Stomach (tissue), 9 donors: ENCODE data around the gene LRCH1. TPM values are rescaled to one million over a fixed set of nuclear protein-coding genes. Genes with fewer than 3 reads are reported as not detected.

Experiments
- DNase-seq, 2 donors: peaks; one replicate each; pipeline versions ENCODE4 v3.0.0 to v3.0.0-alpha.2; 2013 to 2019
- H3K27ac ChIP-seq, 5 donors: fragments of 200-600 bp in 4 of 5; sonication (generic) in 4 of 5; one replicate each; pipeline ENCODE4 v1.5.1; 2013 to 2019; ENCODE audit warnings: mild to moderate bottlenecking in 1 of 5, moderate library complexity in 1 of 5
- H3K27me3 ChIP-seq, 3 donors: fragments of 200-600 bp; sonication (generic); one replicate each; pipeline ENCODE4 v1.5.1; 2017 to 2019; ENCODE audit warnings: mixed run types in 1 of 3
- H3K36me3 ChIP-seq, 4 donors: fragments of 200-600 bp; sonication (generic); 1 replicate in 3 of 4; 2 replicates in 1 of 4; pipeline ENCODE4 v1.5.1; 2016 to 2019
- H3K4me1 ChIP-seq, 4 donors: fragments of 200-600 bp; sonication (generic); one replicate each; pipeline ENCODE4 v1.5.1; 2016 to 2019
- H3K4me3 ChIP-seq, 4 donors: fragments of 200-600 bp; sonication (generic) in 3 of 4; one replicate each; pipeline ENCODE4 v1.5.1; 2016 to 2019; ENCODE audit warnings: mild to moderate bottlenecking in 1 of 4
- H3K9me3 ChIP-seq, 4 donors: fragments of 200-600 bp; sonication (generic); one replicate each; pipeline ENCODE4 v1.5.1; 2016 to 2019
- EP300 ChIP-seq: sonication (generic); formaldehyde crosslinking; IDR thresholded peaks from one replicate; pipeline ENCODE4 v1.6.1; 2017; ENCODE audit warnings: antibody characterized with exemption
- POLR2A ChIP-seq, 4 donors: fragments of 450-650 bp; IDR thresholded peaks; one replicate each; pipeline ENCODE4 v1.6.1; 2016; ENCODE audit warnings: antibody characterized with exemption in 4 of 4, control low read depth in 2 of 4, mild to moderate bottlenecking in 1 of 4, moderate library complexity in 1 of 4
- POLR2AphosphoS5 ChIP-seq, 3 donors: sonication (generic); formaldehyde crosslinking; IDR thresholded peaks; one replicate each; pipeline ENCODE4 v1.6.1; 2016; ENCODE audit warnings: antibody characterized with exemption in 3 of 3
- WGBS, 5 donors: extraction: QIAGEN DNeasy Blood & Tissue Kit in 3 of 5; methylation state at CpG; one replicate each; pipeline versions ENCODE4 v1.1.5 to v1.1.7; 2013 to 2018; 5-methylcytosine and 5-hydroxymethylcytosine counted together
- intact Hi-C: fragments of 100-400 bp; cut with DNase I; formaldehyde crosslinking; loops from one replicate; pipeline ENCODE4 v1.15.1; 2023; ENCODE audit warnings: low total_unique reads
- polyA plus RNA-seq, 3 donors: library from polyadenylated mRNA; stranded (reverse); fragments of 200-250 nt; gene quantifications; one replicate each; pipeline ENCODE4 v1.2.3, GENCODE V29; 2013
- total RNA-seq, 5 donors: library from RNA; depleted of rRNA; stranded (reverse); fragments of >200 nt; gene quantifications; one replicate each; pipeline versions ENCODE4 v1.1.0 to v1.2.3, GENCODE V29; 2014 to 2016
- TF ChIP-seq, protein P1 (sequence below), 7 experiments: fragments of 450-650 bp in 4 of 7; fragments of 200-600 bp in 3 of 7; sonication (generic) in 3 of 7; IDR thresholded peaks; one replicate each; pipeline ENCODE4 v1.5.1; 2016 to 2019; ENCODE audit warnings: antibody characterized with exemption in 7 of 7, control low read depth in 2 of 7, mild to moderate bottlenecking in 1 of 7
- donor health status: healthy with polysubstance abuse.
- donor health status: Bipolar disorder and iron deficiency.
- donor health status: healthy.

Gene LRCH1
- total and polyA plus RNA-seq, 8 donors: 5.4 to 70.6 (median 19.4) TPM

DNA sequence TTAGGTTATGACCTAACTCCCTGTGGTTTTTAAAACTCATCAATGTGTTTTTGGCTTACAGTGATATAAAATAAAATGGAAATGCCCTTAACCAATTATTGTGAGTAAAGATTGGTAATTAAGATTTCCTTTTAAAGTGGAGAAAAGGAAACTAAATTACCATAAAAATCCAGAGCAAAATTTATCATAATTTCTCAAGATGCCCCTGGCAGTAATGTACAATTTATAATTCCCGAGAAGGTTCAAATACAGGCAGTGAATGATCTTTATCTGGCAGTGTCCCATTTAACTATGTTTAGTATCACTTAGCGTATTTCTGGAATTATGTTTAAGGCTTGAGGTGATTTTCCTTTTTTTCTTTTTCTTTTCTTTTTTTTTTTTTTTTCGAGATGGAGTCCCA lies 182.5 kb downstream of the LRCH1 start:
- no peak for DNase-seq
- intact Hi-C loops: no loop called here
- TF ChIP-seq POLR2AphosphoS5 (IDR thresholded peaks at IDR 0.05): no peak
- TF ChIP-seq, protein P1, sequence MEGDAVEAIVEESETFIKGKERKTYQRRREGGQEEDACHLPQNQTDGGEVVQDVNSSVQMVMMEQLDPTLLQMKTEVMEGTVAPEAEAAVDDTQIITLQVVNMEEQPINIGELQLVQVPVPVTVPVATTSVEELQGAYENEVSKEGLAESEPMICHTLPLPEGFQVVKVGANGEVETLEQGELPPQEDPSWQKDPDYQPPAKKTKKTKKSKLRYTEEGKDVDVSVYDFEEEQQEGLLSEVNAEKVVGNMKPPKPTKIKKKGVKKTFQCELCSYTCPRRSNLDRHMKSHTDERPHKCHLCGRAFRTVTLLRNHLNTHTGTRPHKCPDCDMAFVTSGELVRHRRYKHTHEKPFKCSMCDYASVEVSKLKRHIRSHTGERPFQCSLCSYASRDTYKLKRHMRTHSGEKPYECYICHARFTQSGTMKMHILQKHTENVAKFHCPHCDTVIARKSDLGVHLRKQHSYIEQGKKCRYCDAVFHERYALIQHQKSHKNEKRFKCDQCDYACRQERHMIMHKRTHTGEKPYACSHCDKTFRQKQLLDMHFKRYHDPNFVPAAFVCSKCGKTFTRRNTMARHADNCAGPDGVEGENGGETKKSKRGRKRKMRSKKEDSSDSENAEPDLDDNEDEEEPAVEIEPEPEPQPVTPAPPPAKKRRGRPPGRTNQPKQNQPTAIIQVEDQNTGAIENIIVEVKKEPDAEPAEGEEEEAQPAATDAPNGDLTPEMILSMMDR (IDR thresholded peaks at IDR 0.05): no peak
- TF ChIP-seq EP300: no peak
- TF ChIP-seq POLR2A (IDR thresholded peaks at IDR 0.05): no peak
- no peak overlapping the region for H3K4me3 ChIP-seq
- no peaks in the 10 kb centered on the region for H3K9me3 ChIP-seq
- no peaks in the 10 kb centered on the region for H3K4me1 ChIP-seq
- H3K27me3 ChIP-seq: no peaks in the 10 kb centered on the region
- WGBS, 5 donors: 79 to 99% (median 92%) methylated on average over 3 of the region's 3 CpGs
- no peak overlapping the region for H3K27ac ChIP-seq
- peaks cover 3 to 94% (median 88%) of the 10 kb centered on the region in 4 donors for H3K36me3 ChIP-seq

DNA sequence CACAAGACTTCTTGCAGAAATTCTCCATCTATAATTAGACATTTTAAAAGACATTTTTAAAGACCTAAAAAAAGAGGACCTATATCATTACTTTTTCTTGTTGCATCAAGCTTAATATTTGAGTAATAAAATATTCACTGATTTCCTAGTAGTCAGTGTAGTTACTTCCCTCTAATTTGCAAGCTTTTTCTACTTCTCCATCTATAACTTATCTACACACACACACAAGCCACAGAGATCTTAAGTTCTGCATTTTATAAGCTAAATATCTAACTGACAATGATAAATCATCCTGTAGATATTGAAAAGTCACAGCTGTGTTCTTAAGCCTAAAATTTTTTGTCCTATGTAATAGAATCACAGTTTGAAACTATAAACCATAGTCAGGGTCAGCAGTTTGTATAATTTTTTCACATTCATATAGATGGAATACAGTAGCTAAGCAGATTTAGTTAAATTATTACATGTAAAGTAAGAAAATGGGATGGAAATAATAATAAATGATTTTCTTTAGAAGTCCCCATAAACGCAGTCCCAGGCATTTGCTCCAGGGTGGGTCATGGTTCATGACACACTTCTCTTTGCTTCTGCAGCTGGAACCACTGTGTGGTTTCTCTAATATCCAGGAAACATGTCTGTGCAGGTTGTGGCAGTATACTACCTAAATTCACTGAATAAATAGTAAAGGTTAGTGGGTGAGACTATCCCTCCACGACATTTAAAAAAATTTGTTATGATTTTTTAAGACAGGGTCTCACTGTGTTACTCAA lies 183.8 kb downstream of the LRCH1 start:
- H3K27me3 ChIP-seq: no peaks in the 10 kb centered on the region
- no peaks in the 10 kb centered on the region for H3K4me1 ChIP-seq
- TF ChIP-seq POLR2AphosphoS5 (IDR thresholded peaks at IDR 0.05) (no peak), EP300 (no peak), POLR2A (IDR thresholded peaks at IDR 0.05) (no peak)
- TF ChIP-seq, protein P1 (IDR thresholded peaks at IDR 0.05): no peak
- no peaks in the 10 kb centered on the region for H3K9me3 ChIP-seq
- no peak overlapping the region for H3K27ac ChIP-seq
- DNase-seq: no peak
- intact Hi-C loops: no loop called here
- H3K36me3 ChIP-seq: peaks cover 9 to 92% (median 84%) of the 10 kb centered on the region in 4 donors
- H3K4me3 ChIP-seq: no peak overlapping the region
- WGBS, 5 donors: 68 to 81% (median 76%) methylated on average over 2 of the region's 2 CpGs

DNA sequence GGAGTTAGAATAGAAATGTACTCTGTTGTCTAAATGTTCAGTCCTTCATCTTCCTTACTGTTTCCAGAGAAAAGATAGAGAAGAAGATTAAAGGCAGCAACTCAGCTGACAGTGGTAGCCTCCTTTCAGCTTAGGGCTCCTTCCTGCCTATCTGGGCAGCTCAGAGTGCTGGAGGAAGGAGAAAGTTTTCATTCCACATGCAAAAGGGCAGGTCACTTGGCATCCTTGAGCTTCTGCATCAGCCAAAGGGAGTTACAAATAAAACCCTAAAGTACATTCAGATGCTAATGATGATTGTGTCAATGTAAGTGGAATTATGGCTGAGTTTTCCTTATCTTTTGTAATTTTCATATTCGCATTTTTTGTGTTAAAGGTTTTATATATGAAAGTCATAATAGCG lies 185.1 kb downstream of the LRCH1 start:
- TF ChIP-seq EP300: no peak
- TF ChIP-seq POLR2AphosphoS5 (IDR thresholded peaks at IDR 0.05): no peak
- no peak for TF ChIP-seq POLR2A (IDR thresholded peaks at IDR 0.05)
- TF ChIP-seq, protein P1 (IDR thresholded peaks at IDR 0.05): no peak
- Histone ChIP-seq H3K27ac (no peak overlapping the region), H3K4me1 (no peaks in the 10 kb centered on the region), H3K36me3 (peaks cover 17 to 92% (median 84%) of the 10 kb centered on the region in 4 donors), H3K27me3 (no peaks in the 10 kb centered on the region), H3K4me3 (no peak overlapping the region), H3K9me3 (no peaks in the 10 kb centered on the region)
- DNase-seq: peak in 1 of 2 donors; percentile 45
- 86 to 94% (median 91%) methylated on average over 2 of the region's 2 CpGs for WGBS, 5 donors
- intact Hi-C loops: no loop called here

DNA sequence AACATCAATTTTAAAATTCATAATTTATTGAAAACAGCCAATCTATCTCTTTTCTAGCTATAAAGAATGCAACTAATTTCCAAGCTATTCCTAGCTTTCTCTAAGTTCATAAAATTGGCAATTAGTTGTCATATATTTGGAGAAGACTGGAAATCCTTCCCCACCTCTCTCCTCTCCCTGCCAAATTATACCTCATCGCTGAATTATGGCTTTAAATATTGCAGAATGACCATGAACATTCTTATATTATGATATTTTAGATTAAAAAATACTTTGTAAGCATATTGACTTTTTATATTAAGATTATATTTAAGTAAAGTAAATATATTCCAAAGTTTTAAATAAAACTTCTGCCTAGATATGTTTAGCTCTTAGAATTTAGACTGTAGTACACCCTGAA lies 185.8 kb downstream of the LRCH1 start:
- H3K4me1 ChIP-seq: no peaks in the 10 kb centered on the region
- intact Hi-C loops: no loop called here
- no peaks in the 10 kb centered on the region for H3K9me3 ChIP-seq
- H3K27ac ChIP-seq: no peak overlapping the region
- no peak overlapping the region for H3K4me3 ChIP-seq
- H3K27me3 ChIP-seq: no peaks in the 10 kb centered on the region
- 88 to 99% (median 95%) methylated on average over 1 of the region's 1 CpG for WGBS, 5 donors
- TF ChIP-seq EP300: no peak
- DNase-seq: no peak
- H3K36me3 ChIP-seq: peaks cover 15 to 92% (median 84%) of the 10 kb centered on the region in 4 donors
